HG03469 (cell line): ENCODE measurements around the gene LYSET.
"Not testable (repeated sequence)": the region's sequence is repeated elsewhere in the genome, so short reads cannot be mapped to it uniquely, and the experiment has no call there.

Experiments
- ATAC-seq: cut with Tn5 transposase; IDR thresholded peaks from one replicate; pipeline ENCODE4 v1.9.1; 2021; ENCODE audit warnings: mild to moderate bottlenecking, moderate library complexity, moderate number of reproducible peaks; ENCODE audit not compliant: unreplicated experiment

LYSET gene

GRCh38 chr14:93214598-93214997 lies 29.5 kb downstream of the LYSET start:
- ATAC-seq, result no peak

DNA sequence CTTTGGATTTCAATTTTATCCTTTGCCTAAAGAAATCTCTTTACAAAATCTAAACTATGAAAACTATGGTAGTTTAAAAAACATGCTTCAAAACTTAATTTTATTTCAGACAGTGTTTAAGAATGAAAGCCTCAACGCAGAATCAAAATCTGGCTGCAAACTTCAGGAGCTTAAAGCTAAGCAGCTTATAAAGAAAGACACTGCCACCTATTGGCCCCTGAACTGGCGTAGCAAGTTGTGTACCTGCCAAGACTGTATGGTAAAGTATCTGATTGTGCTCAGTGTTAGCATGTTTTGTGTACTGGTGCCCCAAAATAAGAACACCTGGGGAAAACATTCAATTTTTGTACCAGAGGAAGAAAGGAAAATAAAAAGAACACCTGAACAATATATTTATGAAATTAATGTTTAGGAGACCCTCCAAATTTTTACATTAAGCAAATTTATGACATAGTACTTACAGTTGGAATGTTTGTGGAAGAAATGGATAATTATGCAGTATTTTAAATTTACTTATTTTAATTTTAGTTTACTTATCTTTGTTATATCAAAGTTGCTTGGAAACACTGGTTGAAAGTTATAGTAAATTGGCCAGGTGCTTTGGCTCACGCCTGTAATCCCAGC lies 34.1 kb downstream of the LYSET start:
- no peak for ATAC-seq

- ATAC-seq, result no peak
These were observed 35.4 kb downstream of the LYSET start for GRCh38 chr14:93220509-93220908.

DNA sequence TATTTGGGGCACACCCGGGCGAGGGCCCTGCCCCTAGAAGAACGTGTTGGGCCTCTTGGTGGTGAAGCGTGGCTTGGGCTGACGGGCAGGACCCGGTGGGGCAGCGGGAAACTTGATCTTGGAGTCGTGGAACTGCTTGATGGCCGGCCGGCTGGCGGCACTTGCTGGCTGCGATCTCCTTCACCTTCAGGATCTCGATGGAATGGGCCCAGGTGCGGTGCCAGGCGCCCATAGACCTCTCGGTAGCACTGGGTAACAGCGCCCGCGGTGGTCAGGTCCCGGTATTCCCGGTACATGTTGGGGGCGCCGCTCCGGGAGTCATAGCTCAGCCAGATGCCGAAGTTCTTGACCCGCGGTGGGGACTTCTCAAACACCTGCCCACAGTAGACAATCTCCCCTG lies 38.4 kb downstream of the LYSET start:
- no peak for ATAC-seq

DNA sequence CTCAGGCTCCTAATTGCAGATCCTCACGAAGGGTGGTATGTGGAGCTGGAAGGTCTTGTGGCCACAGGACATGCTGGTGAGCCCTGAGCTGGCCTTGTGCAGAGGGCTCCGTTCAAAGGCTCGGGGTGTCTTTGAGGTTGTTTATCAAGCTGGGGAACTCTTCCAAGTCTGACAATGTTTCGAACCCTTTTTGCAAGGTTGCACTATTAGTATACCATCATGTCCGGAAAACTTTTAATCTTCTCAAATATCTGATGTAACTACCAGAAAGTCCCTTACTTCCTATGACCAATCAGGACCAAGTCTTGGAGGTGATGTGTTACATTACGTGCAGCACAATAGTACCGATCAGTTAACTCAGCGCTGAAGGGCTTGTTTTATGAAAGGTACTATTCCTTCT lies 43.4 kb downstream of the LYSET start:
- no peak for ATAC-seq

- no peak for ATAC-seq
These were observed 45.4 kb downstream of the LYSET start for GRCh38 chr14:93230539-93230938.

DNA sequence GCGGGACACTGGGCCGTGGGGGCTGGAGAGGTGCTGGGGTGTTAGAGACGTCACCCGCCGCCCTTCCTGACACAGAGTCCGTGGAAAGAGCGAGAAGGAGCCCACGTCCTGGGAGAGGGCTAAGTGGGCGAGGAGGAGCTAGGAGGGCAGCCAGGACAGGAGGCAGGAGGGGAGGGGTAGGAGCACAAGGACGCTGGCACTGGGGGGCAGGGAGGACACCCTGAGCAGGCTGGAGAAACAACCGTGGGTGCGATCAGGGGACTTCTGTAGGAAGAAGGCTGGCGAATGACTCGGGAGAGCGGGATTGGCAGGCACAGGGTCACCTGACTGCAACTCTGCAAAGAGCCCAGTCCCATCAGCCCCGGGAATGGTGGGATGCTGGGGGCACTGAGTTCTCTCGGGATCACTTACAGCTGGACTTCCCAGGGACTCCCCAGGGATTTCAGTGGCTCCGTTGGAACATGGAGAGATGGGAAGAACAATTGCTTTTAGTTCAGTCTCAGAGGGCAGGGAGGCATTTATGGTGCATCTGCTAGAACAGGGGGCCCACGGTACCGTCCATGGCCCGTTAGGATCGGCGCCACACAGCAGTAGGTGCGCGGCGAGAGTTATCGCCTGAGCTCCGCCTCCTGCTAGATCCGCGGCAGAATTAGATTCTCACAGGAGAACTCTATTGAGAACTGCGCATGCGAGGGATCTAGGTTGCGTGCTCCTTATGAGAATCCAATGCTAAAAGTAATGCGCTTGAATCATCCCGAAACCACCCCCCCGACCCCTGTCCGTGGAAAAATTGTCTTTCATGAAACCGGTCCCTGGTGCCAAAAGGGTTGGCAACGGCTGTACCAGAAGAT lies 46.2 kb downstream of the LYSET start:
- ATAC-seq, result no peak

- ATAC-seq, result no peak
These were observed 47.0 kb downstream of the LYSET start for GRCh38 chr14:93232159-93232558.

GRCh38 chr14:93233078-93233477 lies 48.0 kb downstream of the LYSET start:
- ATAC-seq, result not testable (repeated sequence)

DNA sequence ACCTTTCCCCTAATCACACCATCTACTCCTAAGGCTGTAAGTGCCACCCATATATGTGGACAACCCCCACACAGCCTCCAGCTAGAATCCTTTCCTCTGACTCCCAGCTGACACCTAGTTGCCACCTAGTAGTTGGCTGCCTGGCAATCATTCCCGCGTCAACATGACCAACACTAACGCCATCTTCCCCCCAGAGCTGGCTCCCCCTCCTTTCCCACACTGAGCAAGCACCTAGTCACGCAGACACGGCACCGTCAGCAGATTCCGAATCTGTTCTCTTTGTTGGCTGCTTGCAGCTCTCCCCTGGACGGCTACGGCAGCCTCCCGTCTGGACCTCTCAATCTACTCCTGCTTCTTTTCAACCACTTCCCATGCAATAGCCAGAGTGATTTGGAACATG lies 49.7 kb downstream of the LYSET start:
- no peak for ATAC-seq
